ENCODE results near the gene FAM171A1. TPM values are rescaled to one million over a fixed set of nuclear protein-coding genes. Genes with fewer than 3 reads are reported as not detected.
"Not testable (repeated sequence)": the region's sequence is repeated elsewhere in the genome, so short reads cannot be mapped to it uniquely, and the experiment has no call there.

FAM171A1 gene
- total RNA-seq, 2 donors from 2014 or later, result 36.5 to 39.0 TPM

GRCh38 chr10:15405319-15405718 is 34.2 kb upstream of the FAM171A1 start:
- Histone ChIP-seq H3K4me3 (ENCODE audit: low read length) (no peak overlapping the region), H3K27ac (ENCODE audit: low read depth, low read length) (no peak overlapping the region), H3K9ac (ENCODE audit: extremely low read depth, low read length, poor library complexity, severe bottlenecking) (no peak overlapping the region), H3K27me3 (ENCODE audit: control insufficient read depth, insufficient read depth, low read length, poor library complexity, severe bottlenecking) (no peaks in the 10 kb centered on the region), H3K4me1 (ENCODE audit: control insufficient read depth, insufficient read depth, low read length) (no peaks in the 10 kb centered on the region), H3K36me3 (ENCODE audit: control insufficient read depth, insufficient read depth, low read length) (no peaks in the 10 kb centered on the region), H3K9me3 (ENCODE audit: control insufficient read depth, low read length) (peaks cover 4% of the 10 kb centered on the region)
- H3K27ac Mint-ChIP-seq, result no peak overlapping the region
- H3K9me3 Mint-ChIP-seq, result peaks cover 4% of the 10 kb centered on the region
- TF ChIP-seq, protein P1, sequence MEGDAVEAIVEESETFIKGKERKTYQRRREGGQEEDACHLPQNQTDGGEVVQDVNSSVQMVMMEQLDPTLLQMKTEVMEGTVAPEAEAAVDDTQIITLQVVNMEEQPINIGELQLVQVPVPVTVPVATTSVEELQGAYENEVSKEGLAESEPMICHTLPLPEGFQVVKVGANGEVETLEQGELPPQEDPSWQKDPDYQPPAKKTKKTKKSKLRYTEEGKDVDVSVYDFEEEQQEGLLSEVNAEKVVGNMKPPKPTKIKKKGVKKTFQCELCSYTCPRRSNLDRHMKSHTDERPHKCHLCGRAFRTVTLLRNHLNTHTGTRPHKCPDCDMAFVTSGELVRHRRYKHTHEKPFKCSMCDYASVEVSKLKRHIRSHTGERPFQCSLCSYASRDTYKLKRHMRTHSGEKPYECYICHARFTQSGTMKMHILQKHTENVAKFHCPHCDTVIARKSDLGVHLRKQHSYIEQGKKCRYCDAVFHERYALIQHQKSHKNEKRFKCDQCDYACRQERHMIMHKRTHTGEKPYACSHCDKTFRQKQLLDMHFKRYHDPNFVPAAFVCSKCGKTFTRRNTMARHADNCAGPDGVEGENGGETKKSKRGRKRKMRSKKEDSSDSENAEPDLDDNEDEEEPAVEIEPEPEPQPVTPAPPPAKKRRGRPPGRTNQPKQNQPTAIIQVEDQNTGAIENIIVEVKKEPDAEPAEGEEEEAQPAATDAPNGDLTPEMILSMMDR (conservative IDR thresholded peaks at IDR 0.05), result no peak
- no peak for DNase-seq
- H3K27me3 Mint-ChIP-seq (ENCODE audit: insufficient read depth), result no peaks in the 10 kb centered on the region
- no peak overlapping the region for H3K4me3 Mint-ChIP-seq
- no peaks in the 10 kb centered on the region for H3K36me3 Mint-ChIP-seq (ENCODE audit: low read depth)
- no peaks in the 10 kb centered on the region for H3K4me1 Mint-ChIP-seq
- 92 to 93% methylated on average over 3 of the region's 3 CpGs for WGBS, 2 experiments (ENCODE audit: insufficient coverage in 1 of 2, insufficient read length in 1 of 2)

DNA sequence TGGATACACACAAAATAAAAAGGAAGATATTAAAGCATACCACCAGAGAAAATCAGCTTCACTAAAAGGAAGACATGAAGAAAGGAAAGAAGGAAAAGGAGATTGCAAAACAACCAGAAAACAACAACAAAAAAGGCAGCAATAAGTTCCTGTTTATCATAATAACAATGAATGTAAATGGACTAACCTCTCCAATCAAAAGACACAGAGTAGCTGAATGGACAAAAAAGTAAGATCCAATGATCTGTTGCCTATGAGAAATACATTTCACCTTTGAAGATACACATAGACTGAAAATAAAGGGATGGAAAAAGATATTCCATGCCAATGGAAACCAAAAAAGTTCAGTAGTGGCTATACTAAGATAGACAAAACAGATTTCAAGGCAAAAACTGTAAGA is 30.3 kb upstream of the FAM171A1 start:
- Mint-ChIP-seq H3K36me3 (ENCODE audit: low read depth) (no peaks in the 10 kb centered on the region), H3K27ac (no peak overlapping the region), H3K27me3 (ENCODE audit: insufficient read depth) (no peaks in the 10 kb centered on the region), H3K9me3 (peaks cover 4% of the 10 kb centered on the region), H3K4me3 (no peak overlapping the region), H3K4me1 (no peaks in the 10 kb centered on the region)
- no peak for DNase-seq
- H3K4me3 ChIP-seq (ENCODE audit: low read length), result no peak overlapping the region
- H3K27ac ChIP-seq (ENCODE audit: low read depth, low read length), result no peak overlapping the region
- H3K4me1 ChIP-seq (ENCODE audit: control insufficient read depth, insufficient read depth, low read length), result no peaks in the 10 kb centered on the region
- H3K9ac ChIP-seq (ENCODE audit: extremely low read depth, low read length, poor library complexity, severe bottlenecking), result no peak overlapping the region
- TF ChIP-seq, protein P1 (conservative IDR thresholded peaks at IDR 0.05), result no peak
- H3K36me3 ChIP-seq (ENCODE audit: control insufficient read depth, insufficient read depth, low read length), result no peaks in the 10 kb centered on the region
- H3K27me3 ChIP-seq (ENCODE audit: control insufficient read depth, insufficient read depth, low read length, poor library complexity, severe bottlenecking), result no peaks in the 10 kb centered on the region
- peaks cover 6% of the 10 kb centered on the region for H3K9me3 ChIP-seq (ENCODE audit: control insufficient read depth, low read length)

- H3K27ac ChIP-seq (ENCODE audit: low read depth, low read length); H3K9me3 Mint-ChIP-seq; H3K9me3 ChIP-seq (ENCODE audit: control insufficient read depth, low read length); DNase-seq; H3K4me3 ChIP-seq (ENCODE audit: low read length); H3K27ac Mint-ChIP-seq; H3K36me3 ChIP-seq (ENCODE audit: control insufficient read depth, insufficient read depth, low read length); H3K27me3 Mint-ChIP-seq (ENCODE audit: insufficient read depth); H3K9ac ChIP-seq (ENCODE audit: extremely low read depth, low read length, poor library complexity, severe bottlenecking); H3K4me1 ChIP-seq (ENCODE audit: control insufficient read depth, insufficient read depth, low read length); H3K27me3 ChIP-seq (ENCODE audit: control insufficient read depth, insufficient read depth, low read length, poor library complexity, severe bottlenecking); H3K4me3 Mint-ChIP-seq; H3K4me1 Mint-ChIP-seq; H3K36me3 Mint-ChIP-seq (ENCODE audit: low read depth): not testable (repeated sequence)
Observed at GRCh38 chr10:15400461-15400860, 29.4 kb upstream of the FAM171A1 start.

GRCh38 chr10:15399060-15399661 is 28.1 kb upstream of the FAM171A1 start:
- Histone ChIP-seq H3K9me3 (ENCODE audit: control insufficient read depth, low read length) (peaks cover 6% of the 10 kb centered on the region), H3K4me3 (ENCODE audit: low read length) (no peak overlapping the region), H3K9ac (ENCODE audit: extremely low read depth, low read length, poor library complexity, severe bottlenecking) (no peak overlapping the region), H3K27me3 (ENCODE audit: control insufficient read depth, insufficient read depth, low read length, poor library complexity, severe bottlenecking) (no peaks in the 10 kb centered on the region), H3K27ac (ENCODE audit: low read depth, low read length) (no peak overlapping the region), H3K36me3 (ENCODE audit: control insufficient read depth, insufficient read depth, low read length) (no peaks in the 10 kb centered on the region), H3K4me1 (ENCODE audit: control insufficient read depth, insufficient read depth, low read length) (no peaks in the 10 kb centered on the region)
- TF ChIP-seq, protein P1 (conservative IDR thresholded peaks at IDR 0.05), result no peak
- 79 to 86% methylated on average over 1 of the region's 1 CpG for WGBS, 2 experiments (ENCODE audit: insufficient coverage in 1 of 2, insufficient read length in 1 of 2)
- H3K27me3 Mint-ChIP-seq (ENCODE audit: insufficient read depth), result no peaks in the 10 kb centered on the region
- no peak for DNase-seq
- H3K36me3 Mint-ChIP-seq (ENCODE audit: low read depth), result no peaks in the 10 kb centered on the region
- H3K4me1 Mint-ChIP-seq, result no peaks in the 10 kb centered on the region
- H3K9me3 Mint-ChIP-seq, result no peaks in the 10 kb centered on the region
- no peak overlapping the region for H3K27ac Mint-ChIP-seq
- no peak overlapping the region for H3K4me3 Mint-ChIP-seq
